Measurements from ENCODE around the gene PATJ.
A peak's percentile ranks its signal among the peaks of the same experiment; 100 is the strongest.
"Not testable (repeated sequence)": the region's sequence is repeated elsewhere in the genome, so short reads cannot be mapped to it uniquely, and the experiment has no call there.

PATJ gene

GRCh38 chr1:61748566-61748965 is 6.3 kb downstream of the PATJ start:
- no peak for DNase-seq (ENCODE audit: low read depth, low spot score)

GRCh38 chr1:61749574-61749973 is 7.3 kb downstream of the PATJ start:
- DNase-seq (ENCODE audit: low read depth, low spot score), result no peak

- DNase-seq (ENCODE audit: low read depth, low spot score), result no peak
Observed at GRCh38 chr1:61752921-61753389, 10.7 kb downstream of the PATJ start.

GRCh38 chr1:61753998-61754508 is 11.8 kb downstream of the PATJ start:
- no peak for DNase-seq (ENCODE audit: low read depth, low spot score)

- no peak for DNase-seq (ENCODE audit: low read depth, low spot score)
Observed at GRCh38 chr1:61754545-61754944, 12.3 kb downstream of the PATJ start.

GRCh38 chr1:61756773-61757172 is 14.5 kb downstream of the PATJ start:
- DNase-seq (ENCODE audit: low read depth, low spot score), result no peak

- DNase-seq (ENCODE audit: low read depth, low spot score), result no peak
Observed at GRCh38 chr1:61757950-61758349, 15.7 kb downstream of the PATJ start.

- DNase-seq (ENCODE audit: low read depth, low spot score), result no peak
Observed at GRCh38 chr1:61770131-61770530, 27.9 kb downstream of the PATJ start.

- DNase-seq (ENCODE audit: low read depth, low spot score), result no peak
Observed at GRCh38 chr1:61776091-61776490, 33.8 kb downstream of the PATJ start.

- DNase-seq (ENCODE audit: low read depth, low spot score), result no peak
Observed at GRCh38 chr1:61779231-61779630, 37.0 kb downstream of the PATJ start.

GRCh38 chr1:61781151-61781550 is 38.9 kb downstream of the PATJ start:
- no peak for DNase-seq (ENCODE audit: low read depth, low spot score)

- DNase-seq (ENCODE audit: low read depth, low spot score), result peak; percentile 6
Observed at GRCh38 chr1:61782771-61783170, 40.5 kb downstream of the PATJ start.

GRCh38 chr1:61784726-61785125 is 42.4 kb downstream of the PATJ start:
- DNase-seq (ENCODE audit: low read depth, low spot score), result no peak

- no peak for DNase-seq (ENCODE audit: low read depth, low spot score)
Observed at GRCh38 chr1:61790837-61791236, 48.6 kb downstream of the PATJ start.

- DNase-seq (ENCODE audit: low read depth, low spot score), result no peak
Observed at GRCh38 chr1:61797045-61797755, 54.9 kb downstream of the PATJ start.

- DNase-seq (ENCODE audit: low read depth, low spot score), result not testable (repeated sequence)
Observed at GRCh38 chr1:61801047-61801446, 58.8 kb downstream of the PATJ start.

- DNase-seq (ENCODE audit: low read depth, low spot score), result no peak
Observed at GRCh38 chr1:61807606-61808140, 65.4 kb downstream of the PATJ start.

GRCh38 chr1:61808321-61808720 is 66.0 kb downstream of the PATJ start:
- DNase-seq (ENCODE audit: low read depth, low spot score), result no peak

GRCh38 chr1:61808968-61809367 is 66.7 kb downstream of the PATJ start:
- DNase-seq (ENCODE audit: low read depth, low spot score), result no peak

- no peak for DNase-seq (ENCODE audit: low read depth, low spot score)
Observed at GRCh38 chr1:61812916-61813315, 70.6 kb downstream of the PATJ start.

GRCh38 chr1:61816191-61816590 is 73.9 kb downstream of the PATJ start:
- DNase-seq (ENCODE audit: low read depth, low spot score), result no peak

GRCh38 chr1:61818992-61819391 is 76.7 kb downstream of the PATJ start:
- no peak for DNase-seq (ENCODE audit: low read depth, low spot score)

- DNase-seq (ENCODE audit: low read depth, low spot score), result no peak
Observed at GRCh38 chr1:61819421-61819820, 77.1 kb downstream of the PATJ start.

All from activated naive CD8-positive, alpha-beta T cell treated with anti-CD3 and anti-CD28 coated beads, Interleukin-2, amount 50 U/mL, for 16 hours (primary cell).